ENCODE data around the gene DZIP1L.

Gene DZIP1L

DNA sequence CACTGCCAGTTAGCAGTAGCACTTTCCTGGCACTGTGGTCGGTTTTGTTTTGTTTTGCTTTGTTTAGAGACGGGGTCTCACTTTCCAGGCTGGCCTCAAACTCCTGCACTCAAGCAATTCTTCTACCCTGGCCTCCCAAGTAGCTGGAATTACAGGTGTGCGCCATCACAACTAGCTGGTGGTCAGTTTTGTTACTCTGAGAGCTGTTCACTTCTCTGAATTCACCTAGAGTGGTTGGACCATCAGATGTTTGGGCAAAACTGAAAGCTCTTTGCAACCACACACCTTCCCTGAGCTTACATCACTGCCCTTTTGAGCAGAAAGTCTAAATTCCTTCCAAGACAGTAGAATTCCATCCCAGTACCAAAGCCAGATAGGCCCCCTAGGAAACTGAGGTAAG, 82.8 kb downstream of the DZIP1L start:
- TF ChIP-seq, protein P1, sequence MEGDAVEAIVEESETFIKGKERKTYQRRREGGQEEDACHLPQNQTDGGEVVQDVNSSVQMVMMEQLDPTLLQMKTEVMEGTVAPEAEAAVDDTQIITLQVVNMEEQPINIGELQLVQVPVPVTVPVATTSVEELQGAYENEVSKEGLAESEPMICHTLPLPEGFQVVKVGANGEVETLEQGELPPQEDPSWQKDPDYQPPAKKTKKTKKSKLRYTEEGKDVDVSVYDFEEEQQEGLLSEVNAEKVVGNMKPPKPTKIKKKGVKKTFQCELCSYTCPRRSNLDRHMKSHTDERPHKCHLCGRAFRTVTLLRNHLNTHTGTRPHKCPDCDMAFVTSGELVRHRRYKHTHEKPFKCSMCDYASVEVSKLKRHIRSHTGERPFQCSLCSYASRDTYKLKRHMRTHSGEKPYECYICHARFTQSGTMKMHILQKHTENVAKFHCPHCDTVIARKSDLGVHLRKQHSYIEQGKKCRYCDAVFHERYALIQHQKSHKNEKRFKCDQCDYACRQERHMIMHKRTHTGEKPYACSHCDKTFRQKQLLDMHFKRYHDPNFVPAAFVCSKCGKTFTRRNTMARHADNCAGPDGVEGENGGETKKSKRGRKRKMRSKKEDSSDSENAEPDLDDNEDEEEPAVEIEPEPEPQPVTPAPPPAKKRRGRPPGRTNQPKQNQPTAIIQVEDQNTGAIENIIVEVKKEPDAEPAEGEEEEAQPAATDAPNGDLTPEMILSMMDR (IDR thresholded peaks at IDR 0.05; ENCODE audit: insufficient read depth, low read length, missing control alignments), result no peak
- ChIA-PET POLR2A (no interaction called here), CTCF (interaction anchor here (1.0 kb wide), 1 partner anchor 19 kb away, joined by 3 read pairs; no protein-coding TSS in a partner anchor)
- no peak for DNase-seq (ENCODE audit: low read depth, low spot score)
- no peak overlapping the region for H3K4me3 ChIP-seq (ENCODE audit: low read depth, low read length)

DNA sequence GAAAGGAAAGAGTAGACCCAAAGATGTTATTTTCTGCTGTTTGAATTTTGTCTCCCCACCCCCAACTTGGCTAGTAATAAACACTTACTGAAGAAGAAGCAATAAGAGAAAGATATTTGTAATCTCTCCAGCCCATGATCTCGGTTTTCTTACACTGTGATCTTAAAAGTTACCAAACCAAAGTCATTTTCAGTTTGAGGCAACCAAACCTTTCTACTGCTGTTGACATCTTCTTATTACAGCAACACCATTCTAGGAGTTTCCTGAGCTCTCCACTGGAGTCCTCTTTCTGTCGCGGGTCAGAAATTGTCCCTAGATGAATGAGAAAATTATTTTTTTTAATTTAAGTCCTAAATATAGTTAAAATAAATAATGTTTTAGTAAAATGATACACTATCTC, 83.9 kb downstream of the DZIP1L start:
- CTCF ChIA-PET, result interaction anchor here (0.9 to 1.1 kb wide), 2 partner anchors 17 to 21 kb away, joined by 3 to 4 read pairs; partner anchors contain the start of gene CLDN18
- TF ChIP-seq, protein P1 (IDR thresholded peaks at IDR 0.05; ENCODE audit: insufficient read depth, low read length, missing control alignments), result no peak
- no peak overlapping the region for H3K4me3 ChIP-seq (ENCODE audit: low read depth, low read length)
- POLR2A ChIA-PET, result no interaction called here
- DNase-seq (ENCODE audit: low read depth, low spot score), result no peak

DNA sequence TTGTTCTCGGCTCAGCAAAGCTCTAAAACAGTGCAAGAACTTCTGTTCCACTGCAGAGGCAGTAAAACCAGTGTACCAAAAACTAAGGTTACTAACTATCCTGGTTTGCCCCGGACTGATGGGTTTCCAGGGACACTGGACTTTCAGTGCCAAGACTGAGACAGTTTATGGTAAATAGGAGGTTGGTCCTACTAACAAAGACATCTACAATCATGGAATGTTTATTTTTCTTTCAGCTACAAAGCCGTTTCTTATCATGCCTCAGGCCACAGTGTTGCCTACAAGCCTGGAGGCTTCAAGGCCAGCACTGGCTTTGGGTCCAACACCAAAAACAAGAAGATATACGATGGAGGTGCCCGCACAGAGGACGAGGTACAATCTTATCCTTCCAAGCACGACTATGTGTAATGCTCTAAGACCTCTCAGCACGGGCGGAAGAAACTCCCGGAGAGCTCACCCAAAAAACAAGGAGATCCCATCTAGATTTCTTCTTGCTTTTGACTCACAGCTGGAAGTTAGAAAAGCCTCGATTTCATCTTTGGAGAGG, 84.6 kb downstream of the DZIP1L start:
- CTCF ChIA-PET, result interaction anchor here (0.9 to 1.1 kb wide), 2 partner anchors 16 to 21 kb away, joined by 3 to 4 read pairs; partner anchors contain the start of gene CLDN18

DNA sequence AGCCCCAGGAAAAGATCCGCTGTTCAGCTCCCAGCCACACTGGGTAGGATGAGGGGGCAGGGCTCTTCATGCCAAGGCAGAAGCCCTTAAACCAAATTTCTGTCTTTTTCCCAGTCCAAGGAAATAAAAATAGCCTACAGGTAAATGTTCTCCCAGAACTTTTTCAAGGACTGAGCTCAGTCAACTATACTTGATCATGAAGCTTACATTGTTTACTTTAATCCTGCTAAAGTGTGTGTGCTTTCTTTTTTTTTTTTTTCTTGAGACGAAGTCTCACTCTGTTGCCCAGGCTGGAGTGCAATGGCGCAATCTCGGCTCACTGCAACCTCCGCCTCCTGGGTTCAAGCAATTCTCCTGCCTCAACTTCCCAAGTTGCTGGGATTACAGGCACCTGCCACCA, 87.6 kb downstream of the DZIP1L start:
- TF ChIP-seq, protein P1 (IDR thresholded peaks at IDR 0.05; ENCODE audit: insufficient read depth, low read length, missing control alignments), result no peak
- ChIA-PET POLR2A (no interaction called here), CTCF (interaction anchor here (1.4 to 1.7 kb wide), 2 partner anchors 24 to 921 kb away, joined by 3 to 8 read pairs; no protein-coding TSS in a partner anchor)
- no peak for DNase-seq (ENCODE audit: low read depth, low spot score)
- no peak overlapping the region for H3K4me3 ChIP-seq (ENCODE audit: low read depth, low read length)

More for the DNA sequence above, 84.6 kb downstream of the DZIP1L start:
- H3K4me3 ChIP-seq (ENCODE audit: low read depth, low read length), result no peak overlapping the region
- DNase-seq (ENCODE audit: low read depth, low spot score), result no peak
- TF ChIP-seq, protein P1 (IDR thresholded peaks at IDR 0.05; ENCODE audit: insufficient read depth, low read length, missing control alignments), result no peak
- POLR2A ChIA-PET, result no interaction called here

DNA sequence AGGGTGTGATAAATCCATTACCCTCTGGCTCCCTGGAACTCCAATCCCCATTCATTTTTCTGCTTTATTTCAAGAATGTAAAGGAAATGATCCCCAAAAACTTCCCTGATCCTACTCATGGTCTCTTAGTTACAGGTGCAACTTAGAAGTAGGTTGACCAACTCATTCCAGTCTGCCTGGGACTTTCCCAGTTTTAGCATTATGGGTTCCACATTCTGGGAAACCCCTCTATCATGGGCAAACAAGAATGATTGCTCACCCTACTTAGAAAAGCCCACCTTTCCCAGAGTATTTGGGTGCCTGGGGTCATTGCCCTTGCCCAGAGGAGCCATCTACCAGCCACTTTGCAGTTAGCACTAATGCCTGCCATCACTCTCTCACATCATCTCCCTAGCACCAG, 89.9 kb downstream of the DZIP1L start:
- CTCF ChIA-PET, result no interaction called here
- POLR2A ChIA-PET, result no interaction called here
- H3K4me3 ChIP-seq (ENCODE audit: low read depth, low read length), result no peak overlapping the region
- TF ChIP-seq, protein P1 (IDR thresholded peaks at IDR 0.05; ENCODE audit: insufficient read depth, low read length, missing control alignments), result no peak
- DNase-seq (ENCODE audit: low read depth, low spot score), result no peak

DNA sequence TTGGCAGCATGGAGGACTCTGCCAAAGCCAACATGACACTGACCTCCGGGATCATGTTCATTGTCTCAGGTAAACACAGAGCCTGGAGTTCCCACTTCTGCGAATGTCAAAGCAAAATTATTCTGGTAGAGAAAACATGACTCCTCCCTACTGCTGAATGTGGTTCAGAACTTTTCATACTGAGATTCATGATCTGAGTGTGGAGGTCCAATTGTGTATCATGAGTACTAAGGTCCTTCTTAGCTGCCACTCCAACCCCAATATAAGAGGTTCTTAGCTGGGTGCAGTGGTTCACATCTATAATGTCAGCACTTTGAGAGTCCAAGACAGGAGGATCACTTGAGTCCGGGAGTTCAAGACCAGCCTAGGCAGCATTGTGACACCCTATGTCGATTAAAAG, 91.7 kb downstream of the DZIP1L start:
- no peak for DNase-seq (ENCODE audit: low read depth, low spot score)
- POLR2A ChIA-PET, result no interaction called here
- CTCF ChIA-PET, result no interaction called here
- TF ChIP-seq, protein P1 (IDR thresholded peaks at IDR 0.05; ENCODE audit: insufficient read depth, low read length, missing control alignments), result no peak
- H3K4me3 ChIP-seq (ENCODE audit: low read depth, low read length), result no peak overlapping the region
